Left colon (tissue), 2 donors: ENCODE results near the gene KIAA0513. TPM values are rescaled to one million over a fixed set of nuclear protein-coding genes. Genes with fewer than 3 reads are reported as not detected.

Experiments
- ATAC-seq: fragments of 200-7000 bp; cut with Tn5 transposase; one replicate; pipeline ENCODE4 v1.9.1; 2020; ENCODE audit warnings: mild to moderate bottlenecking, moderate library complexity
- DNase-seq, 2 donors: peaks; one replicate each; pipeline ENCODE4 v3.0.0-alpha.2; 2020
- intact Hi-C, 2 donors: fragments of 100-400 bp; cut with DNase I in 1 of 2; cut with micrococcal nuclease in 1 of 2; formaldehyde crosslinking; loops; one replicate each; pipeline versions ENCODE4 v1.11.2 to v1.14.0; 2022; cut with DNase I, micrococcal nuclease
- total RNA-seq, 2 donors: library from RNA; stranded (reverse); fragmentation: NEBNext Ultra II Directional; extraction: Animal tissue kit (Norgen Biotek cat#: 25700); gene quantifications; one replicate each; pipeline ENCODE4 v1.2.1, GENCODE V29; 2021
- donor health status: DM: no; HTN: no; CAD: no.
- donor health status: DM: yes; HTN: yes; CAD: no.

Gene KIAA0513
- total RNA-seq, 2 donors from 2014 or later: 28.9 to 40.3 TPM

DNA sequence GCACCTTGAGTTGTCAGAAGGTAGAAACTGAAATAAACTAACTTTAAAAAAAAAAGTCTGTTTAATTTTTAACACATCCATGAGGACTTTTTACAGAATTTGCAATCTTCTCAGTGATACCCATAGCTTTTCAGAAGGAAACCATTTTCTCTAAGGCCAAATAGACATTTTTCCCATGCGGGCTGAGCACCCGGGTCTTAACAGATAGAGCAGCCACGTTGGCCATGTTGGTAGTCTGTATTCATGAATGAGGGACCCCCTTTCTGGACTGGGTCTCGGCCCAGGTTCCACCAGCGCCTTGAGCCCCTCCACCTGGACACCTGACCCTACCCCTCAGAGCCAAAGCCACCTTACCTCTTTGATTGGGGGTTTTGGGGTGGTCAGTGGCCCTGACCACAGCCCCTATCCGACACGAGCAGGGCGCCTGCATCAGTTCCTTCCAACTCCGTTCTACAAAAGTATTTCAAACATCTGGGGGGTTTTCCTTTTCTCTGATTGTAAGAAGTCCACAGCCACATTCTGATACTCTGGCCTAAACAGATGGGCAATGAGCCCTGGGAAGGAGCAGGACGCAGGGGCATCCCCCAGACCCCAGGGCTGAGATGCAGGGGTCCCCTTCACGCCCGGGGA is 66.7 kb downstream of the KIAA0513 start:
- intact Hi-C loops: no loop called here
- no peak for DNase-seq
- ATAC-seq: no peak

DNA sequence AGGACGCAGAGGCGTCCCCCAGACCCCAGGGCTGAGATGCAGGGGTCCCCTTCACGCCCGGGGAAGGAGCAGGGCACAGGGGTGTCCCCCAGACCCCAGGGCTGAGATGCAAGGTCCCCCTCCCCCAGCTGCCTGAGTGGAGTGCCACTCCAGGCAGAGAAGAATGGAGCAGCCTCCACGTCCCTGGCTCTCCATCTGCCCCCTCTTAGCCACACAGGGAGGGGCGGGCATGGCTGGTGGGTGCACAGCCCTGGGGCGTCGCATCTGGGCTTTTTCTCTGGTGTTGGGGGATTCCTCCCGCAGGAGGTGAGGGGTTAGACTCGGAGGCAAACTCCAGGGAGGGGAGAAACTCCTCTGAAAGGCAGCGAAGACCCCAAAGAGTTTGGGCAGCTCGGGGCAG is 67.2 kb downstream of the KIAA0513 start:
- no peak for ATAC-seq
- intact Hi-C loops: no loop called here
- DNase-seq: no peak

DNA sequence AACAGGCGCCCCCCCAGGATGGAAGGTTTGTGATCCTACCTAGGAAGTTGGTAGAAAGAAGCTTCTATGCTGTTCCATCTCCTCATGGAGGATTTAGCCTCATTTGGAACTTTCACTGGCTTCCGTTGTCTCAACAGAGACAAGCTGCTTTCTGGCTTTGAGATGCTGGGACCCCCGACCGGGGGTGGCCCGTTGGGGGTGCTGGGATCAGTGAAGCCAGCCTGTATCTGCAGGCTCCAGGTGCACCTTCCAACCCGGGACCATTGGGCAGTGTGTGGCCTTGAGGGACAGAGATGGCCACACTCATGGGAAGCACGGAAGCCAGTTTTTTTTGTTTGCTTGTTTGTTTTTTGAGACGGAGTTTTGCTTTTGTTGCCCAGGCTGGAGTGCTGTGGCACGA is 69.3 kb downstream of the KIAA0513 start:
- intact Hi-C loops: no loop called here
- ATAC-seq (no peak), DNase-seq (no peak)

DNA sequence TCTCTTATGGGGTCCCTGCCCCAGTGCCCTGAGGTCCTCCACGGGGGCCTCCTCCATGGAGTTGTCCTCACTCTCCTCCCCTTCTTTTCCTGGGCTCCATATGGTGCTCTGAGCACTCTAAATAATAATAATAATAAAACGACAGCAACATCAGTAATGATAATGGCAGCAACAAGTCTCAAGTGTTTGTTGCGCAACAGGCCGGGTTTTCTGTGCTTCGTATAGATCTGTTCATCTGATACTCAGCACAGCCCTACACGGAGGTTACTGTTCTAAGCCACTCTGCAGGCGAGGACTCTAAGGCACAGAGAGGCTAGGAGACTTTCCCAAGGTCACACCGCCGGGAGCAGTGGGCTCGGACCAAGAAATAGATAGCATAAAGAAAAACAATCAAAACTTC is 71.0 kb downstream of the KIAA0513 start:
- intact Hi-C loops: no loop called here
- no peak for DNase-seq
- ATAC-seq: no peak

DNA sequence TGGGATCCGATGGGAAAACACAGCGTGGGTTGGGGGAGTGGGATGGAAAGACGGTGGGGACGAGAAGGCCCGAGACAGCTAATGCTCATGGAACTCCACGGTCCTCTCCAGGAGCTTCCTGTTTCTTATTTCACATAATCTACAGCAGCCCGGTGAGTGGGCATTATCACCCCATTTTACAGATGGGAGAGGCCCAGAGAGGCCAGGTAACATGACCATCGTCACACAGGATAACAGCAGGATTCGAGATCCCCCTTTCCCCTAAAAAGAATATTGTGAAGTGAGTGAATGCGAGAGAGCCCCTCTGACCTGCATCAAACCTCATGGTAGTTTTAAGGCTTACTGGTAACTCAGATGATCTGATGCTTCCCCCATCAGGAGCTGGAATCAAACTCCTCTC is 72.7 kb downstream of the KIAA0513 start:
- DNase-seq (no peak), ATAC-seq (no peak)
- intact Hi-C loops: no loop called here

DNA sequence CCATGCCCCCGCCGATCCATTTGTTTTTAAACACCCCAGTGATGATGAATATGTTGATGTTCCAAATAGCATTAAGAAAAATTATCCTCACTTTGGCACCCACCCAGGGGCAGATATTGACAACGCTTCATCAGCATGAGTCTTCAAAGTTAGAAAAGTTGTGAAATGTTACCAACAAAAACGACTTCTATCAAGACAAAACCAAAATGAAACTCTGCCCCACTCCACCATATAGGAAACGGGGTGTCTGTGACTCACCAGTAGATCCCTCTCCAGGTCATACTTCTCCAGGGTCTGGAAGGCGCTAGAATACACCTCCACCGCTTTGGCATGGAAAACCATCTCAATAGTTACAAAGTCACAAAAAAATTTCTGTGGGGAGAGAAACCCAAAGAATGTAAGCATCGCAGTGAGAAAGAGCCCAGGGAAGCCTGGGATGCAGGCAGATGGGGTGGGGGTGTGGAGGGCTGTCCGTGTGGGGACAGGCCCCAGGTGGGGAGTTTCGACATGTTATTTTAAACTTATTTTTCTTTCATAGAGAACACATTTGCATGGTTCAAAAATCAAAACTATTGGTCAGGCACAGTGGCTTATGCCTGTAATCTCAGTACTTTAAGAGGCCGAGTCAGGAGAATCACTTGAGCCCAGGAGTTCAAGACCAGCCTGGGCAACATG is 74.5 kb downstream of the KIAA0513 start:
- intact Hi-C loops: no loop called here
- DNase-seq (no peak), ATAC-seq (no peak)

DNA sequence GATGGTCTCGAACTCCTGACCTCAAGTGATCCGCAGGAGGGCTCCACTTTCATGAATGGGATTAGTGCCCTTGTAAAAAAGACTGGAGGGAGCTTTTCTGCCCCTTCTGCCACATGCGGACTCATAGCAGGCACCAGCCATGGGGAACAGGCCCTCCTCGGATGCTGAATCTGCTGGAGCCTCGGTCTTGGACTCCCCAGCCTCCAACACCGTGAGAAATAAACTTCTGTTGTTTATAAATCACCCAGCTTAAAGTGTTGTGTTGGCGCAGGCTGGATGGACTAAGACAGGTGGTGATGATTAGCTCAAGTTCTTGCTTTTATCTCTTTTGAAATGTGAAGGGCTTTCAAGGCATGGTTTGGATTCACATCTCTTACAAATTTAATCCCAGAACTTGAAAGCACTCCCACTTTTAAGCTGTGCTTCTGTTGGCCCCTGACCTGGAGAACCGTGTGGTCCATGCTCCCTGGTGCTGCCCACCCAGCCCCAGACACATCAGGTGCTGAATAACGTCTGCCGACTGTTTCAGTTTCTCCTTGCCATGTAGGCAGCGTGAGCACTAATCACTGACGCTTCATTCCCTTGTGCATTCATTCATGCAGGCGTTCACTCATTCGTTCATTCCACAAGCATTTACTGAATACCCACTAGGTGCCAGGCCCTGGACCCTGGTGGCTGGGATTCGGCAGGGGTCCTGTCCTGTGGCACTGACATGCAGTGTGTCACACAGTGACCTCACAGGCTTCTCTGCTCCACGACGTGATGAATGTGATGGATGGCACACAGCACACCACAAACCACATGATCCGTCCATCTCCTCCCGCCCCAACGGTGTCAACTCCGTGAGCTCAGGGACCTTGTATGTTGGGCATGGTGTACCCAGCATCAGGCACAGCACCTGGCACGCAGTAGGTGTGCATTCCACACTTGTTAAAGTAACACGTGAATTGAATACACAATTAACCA is 75.8 kb downstream of the KIAA0513 start:
- ATAC-seq: no peak
- intact Hi-C loops: no loop called here
- DNase-seq: no peak

DNA sequence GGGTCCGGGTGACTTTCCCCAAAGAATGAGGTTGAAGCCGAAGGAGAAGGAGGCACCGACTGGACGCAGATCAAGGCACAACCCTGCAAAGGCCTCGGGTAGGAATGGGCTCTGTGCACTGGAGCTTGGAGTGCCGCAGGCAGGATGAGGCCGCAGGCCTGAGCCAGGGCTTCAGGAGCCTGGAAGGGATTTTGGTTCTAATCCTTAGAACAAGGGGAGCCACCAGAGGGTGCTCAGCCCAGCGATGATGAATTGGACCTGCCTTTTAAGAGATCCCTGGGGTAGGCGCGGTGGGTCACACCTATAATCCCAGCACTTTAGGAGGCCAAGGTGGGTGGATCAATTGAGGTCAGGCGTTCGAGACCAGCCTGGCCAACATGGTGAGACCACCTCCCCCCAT is 76.6 kb downstream of the KIAA0513 start:
- ATAC-seq: no peak
- no peak for DNase-seq
- intact Hi-C loops: no loop called here

DNA sequence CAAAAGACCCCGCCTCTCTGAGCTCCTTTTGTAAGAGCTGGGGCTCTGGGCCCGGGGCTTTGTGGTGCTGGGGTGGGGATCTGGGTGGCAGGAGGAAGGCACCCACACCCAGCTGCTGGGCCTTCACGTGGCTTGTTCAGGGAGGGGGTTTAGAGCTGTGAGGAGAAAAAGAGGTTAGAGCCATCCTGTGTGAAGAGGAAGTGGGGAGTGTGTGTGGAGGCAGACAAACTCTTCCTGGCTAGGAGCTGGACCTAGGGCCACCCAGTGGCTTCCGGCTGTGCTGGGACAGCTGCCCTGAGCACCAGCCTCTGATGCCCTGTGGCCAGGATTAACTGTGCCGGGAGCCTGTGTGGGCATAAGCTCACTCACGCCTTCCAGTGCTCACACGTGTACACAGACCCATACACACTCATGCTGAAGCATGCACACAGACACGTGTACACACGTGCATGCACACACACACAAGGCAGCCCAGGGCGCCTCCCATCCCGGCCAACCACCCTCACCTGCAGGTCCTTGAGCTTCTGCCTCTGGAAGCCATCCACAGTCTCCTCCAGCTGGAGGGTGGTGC is 77.3 kb downstream of the KIAA0513 start:
- DNase-seq (no peak), ATAC-seq (peak; percentile 45)
- intact Hi-C loops: no loop called here

DNA sequence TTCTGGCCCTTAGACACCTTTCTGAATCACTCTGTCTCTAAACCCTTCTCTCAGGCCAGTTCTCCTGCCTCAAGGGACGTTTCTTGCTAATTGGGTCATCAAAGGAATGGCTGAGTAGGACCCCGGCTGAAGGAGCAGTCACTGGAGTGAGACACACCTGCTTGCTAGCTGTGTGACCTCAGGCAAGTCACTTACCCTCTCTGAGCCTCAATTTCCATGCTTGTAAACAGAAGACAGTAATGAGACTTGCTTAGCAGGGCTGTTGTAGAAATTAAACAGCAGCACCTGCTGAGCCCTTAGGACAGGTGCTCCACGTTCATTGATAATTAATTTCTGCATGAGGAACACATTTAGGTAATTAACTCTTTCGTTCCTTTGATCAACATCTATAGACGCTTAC is 77.9 kb downstream of the KIAA0513 start:
- no peak for ATAC-seq
- no peak for DNase-seq
- intact Hi-C loops: no loop called here

DNA sequence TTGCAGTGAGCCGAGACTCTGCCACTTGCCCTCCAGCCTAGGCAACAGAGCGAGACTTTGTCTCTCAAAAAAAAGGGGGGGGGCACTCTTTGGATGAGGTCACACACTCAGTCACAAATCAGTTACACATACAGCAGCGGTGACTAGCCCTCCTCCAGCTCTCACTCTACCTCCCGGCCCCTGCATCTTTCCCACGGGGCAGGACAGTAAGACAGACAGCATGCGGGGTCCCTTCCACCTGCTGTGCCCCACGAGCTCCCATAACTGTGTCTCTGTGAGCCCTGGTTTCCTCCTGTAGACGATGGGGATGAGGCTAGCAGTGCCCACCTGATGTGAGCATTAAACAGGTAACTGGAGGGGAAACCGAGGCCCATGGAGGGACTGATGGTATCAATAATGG is 79.5 kb downstream of the KIAA0513 start:
- no peak for ATAC-seq
- DNase-seq: no peak
- intact Hi-C loops: no loop called here

DNA sequence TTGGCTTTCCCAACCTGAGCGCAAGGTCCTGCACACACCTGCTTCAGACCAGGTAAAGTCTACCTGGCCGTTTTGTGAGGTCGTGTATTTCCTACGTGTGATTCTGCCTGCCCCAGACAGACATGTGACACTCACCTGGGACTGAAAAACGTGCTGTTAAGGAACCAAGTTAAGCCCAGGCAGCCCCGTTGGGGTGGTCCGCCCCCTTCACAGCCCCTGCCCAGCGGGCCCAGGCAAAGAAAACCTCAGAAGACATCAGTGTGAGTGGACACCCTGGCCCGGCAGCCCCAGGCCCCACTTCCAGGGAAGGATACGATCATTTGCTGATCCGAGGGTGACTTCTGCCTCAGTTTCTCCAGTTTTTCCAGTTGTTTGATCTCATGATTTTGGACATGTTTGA is 79.9 kb downstream of the KIAA0513 start:
- intact Hi-C loops: no loop called here
- ATAC-seq (no peak), DNase-seq (no peak)

DNA sequence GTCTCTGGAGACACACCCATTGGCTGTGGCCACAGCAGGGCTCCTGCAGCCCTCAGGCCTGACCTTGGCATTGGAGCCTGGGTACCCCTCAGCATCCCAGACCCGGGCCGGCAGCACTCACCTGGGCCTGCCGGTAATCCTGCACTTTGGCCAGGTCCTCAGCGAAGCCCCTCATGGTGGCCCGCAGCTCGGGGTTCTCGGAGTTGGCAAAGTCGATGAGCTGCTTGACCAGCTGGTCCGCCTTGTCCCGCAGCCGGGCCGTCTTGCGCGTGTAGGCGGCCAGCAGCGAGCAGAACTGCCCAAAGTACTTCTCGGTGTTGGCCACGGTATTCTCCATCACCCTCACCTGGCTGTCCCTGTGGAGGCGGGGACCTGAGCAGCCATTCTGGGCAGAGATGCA is 82.5 kb downstream of the KIAA0513 start:
- ATAC-seq: no peak

DNA sequence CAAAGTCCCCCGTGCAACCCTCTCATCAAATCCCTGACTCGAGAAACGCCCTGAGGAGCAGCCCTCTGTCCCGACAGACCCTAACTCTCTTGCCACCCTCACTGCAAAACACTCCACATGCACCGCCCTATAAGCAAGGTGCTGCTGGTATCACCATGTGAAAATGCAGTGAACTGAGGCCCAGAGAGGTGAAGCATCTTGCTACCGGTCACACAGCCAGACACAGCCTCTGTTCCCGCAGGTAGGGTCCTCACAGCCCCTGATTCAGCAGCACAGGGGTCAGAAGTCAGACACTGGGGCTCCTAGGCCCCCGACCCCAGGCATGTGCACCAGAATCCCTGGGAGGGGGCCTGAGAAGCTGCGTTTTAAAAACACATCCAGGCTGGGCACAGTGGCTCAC is 83.6 kb downstream of the KIAA0513 start:
- intact Hi-C loops: loop anchor here in 1 of 2 donors (10.0 kb wide), 1 partner anchor 144 kb away; no protein-coding TSS in a partner anchor
- ATAC-seq: no peak

More for the DNA sequence above, 82.5 kb downstream of the KIAA0513 start:
- intact Hi-C loops: loop anchor here in 1 of 2 donors (10.0 kb wide), 1 partner anchor 145 kb away; no protein-coding TSS in a partner anchor
- DNase-seq: no peak

DNA sequence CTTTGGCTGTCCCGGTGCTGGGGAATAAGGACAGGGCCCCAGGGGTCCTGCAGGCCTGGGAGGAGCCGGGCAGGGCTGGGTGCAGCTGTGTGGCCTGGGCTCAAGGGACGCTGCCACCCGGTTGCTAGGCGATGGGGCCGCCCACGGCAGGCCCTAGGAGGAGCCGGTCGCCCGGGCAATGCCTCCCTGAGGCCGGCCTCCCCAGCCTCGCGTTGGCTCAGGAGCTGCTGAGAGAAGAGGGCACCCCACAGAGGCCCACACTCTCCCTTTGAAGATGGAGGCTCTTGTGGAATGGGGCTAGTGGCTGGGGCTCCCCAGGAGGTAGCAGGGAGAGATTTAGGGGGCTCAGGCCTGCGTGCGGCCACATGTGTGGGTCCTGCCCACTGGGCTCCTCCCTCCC is 84.8 kb downstream of the KIAA0513 start, which contains the start of gene CIBAR2:
Gene CIBAR2 (minus strand): TSS at position 109 of the 400 bp plus-strand sequence. CDS start 120 bp downstream, outside the sequence.
- peak; percentile 34 for ATAC-seq
- intact Hi-C loops: loop anchor here in 1 of 2 donors (10.0 kb wide), 1 partner anchor 142 kb away; no protein-coding TSS in a partner anchor
- no peak for DNase-seq

More for the DNA sequence above, 83.6 kb downstream of the KIAA0513 start:
- DNase-seq: no peak

DNA sequence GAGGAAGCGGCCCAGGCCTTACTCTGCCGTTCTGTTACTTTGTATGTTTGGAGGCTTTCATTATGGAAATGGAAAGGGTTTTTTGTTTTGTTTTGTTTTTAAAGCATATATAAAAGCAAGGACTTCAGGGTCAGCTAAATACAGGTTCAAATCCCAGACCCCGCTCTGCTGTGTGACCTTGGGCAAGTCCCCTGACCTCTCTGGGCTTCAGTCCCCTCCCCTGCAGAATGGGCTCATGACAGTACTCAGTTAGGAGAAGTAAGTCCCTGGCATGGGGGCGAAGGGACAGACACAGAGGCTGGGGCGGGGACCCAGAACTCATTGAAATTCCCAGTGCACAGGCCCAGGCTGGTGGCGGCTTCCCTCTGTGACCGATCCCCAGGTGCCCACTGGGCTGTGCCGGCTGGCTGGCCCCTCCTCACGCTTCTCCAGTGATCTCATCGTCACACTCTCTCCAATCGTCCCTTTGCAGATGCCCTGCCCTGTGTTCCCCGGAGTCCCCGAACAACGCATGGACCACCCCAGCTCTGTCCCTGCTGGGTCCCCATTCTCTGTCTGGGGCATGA is 85.7 kb downstream of the KIAA0513 start:
- ATAC-seq (no peak), DNase-seq (no peak)
- intact Hi-C loops: loop anchor here in 1 of 2 donors (10.0 kb wide), 1 partner anchor 142 kb away; no protein-coding TSS in a partner anchor

DNA sequence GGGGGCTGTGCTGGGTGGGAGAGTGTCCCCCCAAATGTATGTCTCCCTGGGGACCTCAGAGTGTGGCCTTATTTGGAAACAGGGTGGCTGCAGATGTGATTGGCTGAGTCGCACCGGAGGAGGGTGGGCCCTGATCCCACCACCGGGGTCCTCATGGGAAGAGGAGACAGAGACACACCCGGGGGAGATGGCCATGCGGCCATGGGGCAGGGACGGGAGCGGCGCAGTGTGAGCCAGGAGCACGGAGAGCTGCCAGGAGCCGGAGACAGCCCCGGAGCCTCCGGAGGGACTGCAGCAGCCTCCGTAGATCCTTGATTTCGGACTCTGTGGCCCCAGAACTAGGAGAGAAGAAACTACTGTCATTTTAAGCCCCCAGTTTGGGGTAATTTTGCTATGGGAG is 86.3 kb downstream of the KIAA0513 start:
- ATAC-seq (no peak), DNase-seq (no peak)
- intact Hi-C loops: loop anchor here in 1 of 2 donors (10.0 kb wide), 1 partner anchor 141 kb away; no protein-coding TSS in a partner anchor

DNA sequence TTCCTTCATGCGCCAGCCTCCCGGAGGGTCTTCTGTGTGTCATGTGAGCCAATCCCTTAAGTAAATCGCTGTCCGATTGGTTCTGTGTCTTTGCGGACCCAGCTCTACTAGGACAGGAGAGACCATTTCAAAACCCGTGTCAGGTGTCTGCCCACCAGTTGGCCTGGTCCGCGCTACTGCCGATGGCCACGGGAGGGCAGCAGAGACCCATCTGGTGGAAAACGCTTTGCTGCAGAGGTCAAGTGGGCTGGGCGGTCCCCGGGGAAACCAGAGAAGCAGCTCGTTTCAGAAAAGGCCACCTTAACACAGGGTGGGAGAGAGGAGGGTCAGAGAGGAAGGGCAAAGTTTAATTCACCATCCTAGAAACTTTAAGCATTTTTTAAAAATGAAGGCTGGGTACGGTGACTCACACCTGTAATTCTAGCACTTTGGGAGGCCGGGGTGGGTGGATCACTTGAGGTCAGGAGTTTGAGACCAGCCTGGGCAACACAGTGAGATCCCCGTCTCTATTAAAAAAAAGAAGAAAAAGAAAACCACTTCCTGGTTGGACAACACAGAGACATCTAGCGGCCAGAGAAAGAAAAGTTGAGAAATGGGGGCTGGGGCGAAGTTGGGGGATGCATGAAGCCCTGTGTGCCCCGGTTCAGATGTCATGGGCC is 87.4 kb downstream of the KIAA0513 start:
- DNase-seq: peak; percentile 79 to 91
- peak; percentile 92 for ATAC-seq
- intact Hi-C loops: loop anchor here in 1 of 2 donors (10.0 kb wide), 1 partner anchor 140 kb away; no protein-coding TSS in a partner anchor
